ENCODE results near the gene LCN6. TPM values are rescaled to one million over a fixed set of nuclear protein-coding genes. Genes with fewer than 3 reads are reported as not detected.
"Not testable (repeated sequence)": the region's sequence is repeated elsewhere in the genome, so short reads cannot be mapped to it uniquely, and the experiment has no call there.

Gene LCN6
- total RNA-seq, 2 donors from 2014 or later = 6.4 to 9.3 TPM

DNA sequence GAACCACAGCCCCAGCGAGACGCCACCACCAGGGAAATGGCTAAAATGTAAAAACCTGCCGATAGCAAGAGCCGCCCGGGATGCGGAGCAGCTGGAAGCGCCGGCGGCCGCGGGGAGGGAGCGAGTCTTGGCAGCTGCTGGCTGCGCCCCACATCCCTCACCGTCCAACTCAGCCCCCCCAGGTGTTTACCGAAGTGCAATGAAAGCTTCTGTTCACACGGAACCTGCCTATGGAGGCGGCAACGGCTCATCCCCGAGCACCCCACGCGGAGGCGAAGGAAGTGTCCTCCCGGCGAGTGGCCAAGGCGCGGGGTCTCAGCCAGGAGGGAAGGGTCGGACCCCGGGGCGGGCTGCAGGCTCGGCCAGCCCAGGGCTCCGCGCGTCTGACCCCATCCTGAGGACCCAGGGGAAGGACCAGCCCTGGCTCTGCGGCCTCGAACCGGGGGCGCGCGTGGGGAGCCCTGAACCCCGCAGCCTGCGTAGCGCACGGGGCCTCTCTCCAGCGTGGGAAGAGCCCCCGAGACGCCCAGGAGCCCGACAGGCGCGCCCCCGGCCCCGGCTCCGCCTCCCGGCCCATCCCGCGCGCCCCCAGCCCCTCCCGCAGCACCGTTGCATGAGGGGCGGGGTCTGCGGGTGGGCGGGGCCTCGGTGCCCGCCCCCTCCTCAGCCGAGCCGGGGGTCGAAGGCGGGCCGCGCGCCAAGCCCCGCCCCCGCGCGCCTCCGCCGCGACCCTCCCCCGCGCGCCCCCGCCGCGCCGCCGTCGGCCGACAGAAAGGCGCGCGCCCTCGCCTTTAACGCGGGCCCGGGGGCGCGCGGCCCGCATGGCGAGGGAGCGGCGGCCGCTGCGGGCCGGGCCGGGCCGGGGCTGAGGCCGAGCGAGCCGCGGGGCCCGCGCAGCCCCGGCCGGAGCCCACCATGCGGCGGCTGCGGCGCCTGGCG, 36.3 kb downstream of the LCN6 start, which contains the start of gene DIPK1B:
Gene DIPK1B (plus strand): TSS at position 822 of the 939 bp plus-strand sequence. CDS start 94 bp downstream, at position 916.
- Histone ChIP-seq H3K4me3 (peak within 1 kb of the TSS; percentile 76 to 82), H3K9me3 (no peaks in the 10 kb centered on the region), H3K4me1 (peaks cover 0 to 36% of the 10 kb centered on the region in 2 donors), H3K27me3 (no peaks in the 10 kb centered on the region), H3K36me3 (no peaks in the 10 kb centered on the region), H3K27ac (peak within 1 kb of the TSS; percentile 80)
- TF ChIP-seq CTCF (IDR thresholded peaks at IDR 0.05) = no peak
- DNase-seq (ENCODE audit: low spot score) = no peak

GRCh38 chr9:136711219-136711648, 37.1 kb downstream of the LCN6 start:
- not testable (repeated sequence) for H3K4me3 ChIP-seq; DNase-seq (ENCODE audit: low spot score); H3K36me3 ChIP-seq; H3K9me3 ChIP-seq; H3K27me3 ChIP-seq
- Histone ChIP-seq H3K27ac (peak overlapping the region in 1 of 2 donors; percentile 65), H3K4me1 (peaks cover 0 to 36% of the 10 kb centered on the region in 2 donors)

- Histone ChIP-seq H3K36me3 (no peaks in the 10 kb centered on the region), H3K27ac (no peak overlapping the region), H3K4me3 (no peak overlapping the region), H3K27me3 (no peaks in the 10 kb centered on the region), H3K4me1 (peaks cover 0 to 36% of the 10 kb centered on the region in 2 donors), H3K9me3 (no peaks in the 10 kb centered on the region)
- TF ChIP-seq CTCF (IDR thresholded peaks at IDR 0.05) = no peak
- no peak for DNase-seq (ENCODE audit: low spot score)
Observed at GRCh38 chr9:136710543-136710942, 37.8 kb downstream of the LCN6 start.

GRCh38 chr9:136709454-136710109, 38.7 kb downstream of the LCN6 start:
- Histone ChIP-seq H3K27me3 (no peaks in the 10 kb centered on the region), H3K9me3 (no peaks in the 10 kb centered on the region), H3K4me1 (peaks cover 0 to 26% of the 10 kb centered on the region in 2 donors), H3K27ac (no peak overlapping the region), H3K4me3 (no peak overlapping the region), H3K36me3 (no peaks in the 10 kb centered on the region)
- no peak for TF ChIP-seq CTCF (IDR thresholded peaks at IDR 0.05)
- DNase-seq (ENCODE audit: low spot score) = no peak

- Histone ChIP-seq H3K4me3 (no peak overlapping the region), H3K4me1 (peaks cover 0 to 11% of the 10 kb centered on the region in 2 donors), H3K9me3 (no peaks in the 10 kb centered on the region), H3K27me3 (no peaks in the 10 kb centered on the region), H3K27ac (no peak overlapping the region), H3K36me3 (no peaks in the 10 kb centered on the region)
- no peak for TF ChIP-seq CTCF (IDR thresholded peaks at IDR 0.05)
- no peak for DNase-seq (ENCODE audit: low spot score)
Observed at GRCh38 chr9:136707849-136708517, 40.3 kb downstream of the LCN6 start.

Data from right atrium auricular region (tissue), 2 donors.